ENCODE data around the gene TMEM203. TPM values are rescaled to one million over a fixed set of nuclear protein-coding genes. Genes with fewer than 3 reads are reported as not detected.

The TMEM203 gene
- total RNA-seq, 1 donor from 2014 or later, result 34.1 TPM

DNA sequence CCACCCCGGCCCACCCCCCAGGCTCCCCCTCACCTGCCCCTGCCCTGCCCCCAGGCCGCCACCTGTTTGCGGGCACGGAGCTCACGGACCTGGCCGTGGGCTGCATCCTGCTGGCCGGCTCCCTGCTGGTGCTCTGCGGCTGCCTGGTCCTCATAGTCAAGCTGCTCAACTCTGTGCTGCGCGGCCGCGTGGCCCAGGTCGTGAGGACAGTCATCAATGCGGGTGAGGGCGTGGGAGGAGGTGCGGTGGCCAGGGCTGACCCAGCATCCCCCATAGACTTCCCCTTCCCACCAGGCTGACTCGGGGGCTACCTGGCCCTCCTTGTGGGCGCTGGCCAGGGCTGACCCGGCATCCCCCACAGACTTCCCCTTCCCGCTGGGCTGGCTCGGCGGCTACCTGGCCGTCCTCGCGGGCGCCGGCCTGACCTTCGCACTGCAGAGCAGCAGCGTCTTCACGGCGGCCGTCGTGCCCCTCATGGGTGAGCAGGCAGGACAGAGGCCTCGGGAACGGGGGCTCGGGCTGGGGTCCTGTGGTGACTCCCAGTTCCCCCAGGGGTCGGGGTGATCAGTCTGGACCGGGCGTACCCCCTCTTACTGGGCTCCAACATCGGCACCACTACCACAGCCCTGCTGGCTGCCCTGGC lies 28.7 kb upstream of the TMEM203 start:
- Mint-ChIP-seq H3K36me3 (ENCODE audit: low read depth) (no peaks in the 10 kb centered on the region), H3K4me3 (no peak overlapping the region), H3K27me3 (no peaks in the 10 kb centered on the region), H3K27ac (no peak overlapping the region), H3K9me3 (no peaks in the 10 kb centered on the region), H3K4me1 (peaks cover 37% of the 10 kb centered on the region)
- ATAC-seq (ENCODE audit: low read depth) (no peak), DNase-seq (no peak)
- intact Hi-C loops (cut with micrococcal nuclease), result no loop called here
- TF ChIP-seq CTCF (IDR thresholded peaks at IDR 0.05), result no peak
- ChIA-PET POLR2A (interaction anchor here (0.6 to 1.5 kb wide), 4 partner anchors 30 to 233 kb away, joined by 4 to 8 read pairs (median 6); partner anchors contain the start of genes ANAPC2 and SSNA1), CTCF (interaction anchor here (0.6 to 1.3 kb wide), 4 partner anchors 11 to 138 kb away, joined by 3 to 7 read pairs (median 4); no protein-coding TSS in a partner anchor)

GRCh38 chr9:137233143-137233980 lies 27.9 kb upstream of the TMEM203 start:
- intact Hi-C loops (cut with micrococcal nuclease), result no loop called here
- ChIA-PET POLR2A (interaction anchor here (0.8 kb wide), 1 partner anchor 29 kb away, joined by 5 read pairs; no protein-coding TSS in a partner anchor), CTCF (no interaction called here)
- no peak for TF ChIP-seq CTCF (IDR thresholded peaks at IDR 0.05)
- Mint-ChIP-seq H3K36me3 (ENCODE audit: low read depth) (no peaks in the 10 kb centered on the region), H3K4me1 (peaks cover 32% of the 10 kb centered on the region), H3K4me3 (no peak overlapping the region), H3K27ac (no peak overlapping the region), H3K27me3 (no peaks in the 10 kb centered on the region), H3K9me3 (no peaks in the 10 kb centered on the region)
- ATAC-seq (ENCODE audit: low read depth) (no peak), DNase-seq (no peak)

DNA sequence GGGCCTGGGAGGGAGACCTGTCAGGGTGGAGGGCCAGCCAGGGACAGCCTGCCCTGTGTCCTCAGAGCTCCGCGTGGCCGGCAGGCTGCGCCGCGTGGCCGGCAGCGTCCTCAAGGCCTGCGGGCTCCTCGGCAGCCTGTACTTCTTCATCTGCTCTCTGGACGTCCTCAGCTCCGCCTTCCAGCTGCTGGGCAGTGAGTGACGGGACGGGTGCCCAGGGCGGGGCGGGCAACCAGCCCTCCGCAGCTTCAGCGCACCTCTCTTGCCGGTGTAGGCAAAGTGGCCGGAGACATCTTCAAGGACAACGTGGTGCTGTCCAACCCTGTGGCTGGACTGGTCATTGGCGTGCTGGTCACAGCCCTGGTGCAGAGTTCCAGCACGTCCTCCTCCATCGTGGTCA lies 27.1 kb upstream of the TMEM203 start:
- Mint-ChIP-seq H3K9me3 (no peaks in the 10 kb centered on the region), H3K27ac (no peak overlapping the region), H3K36me3 (ENCODE audit: low read depth) (no peaks in the 10 kb centered on the region), H3K4me3 (no peak overlapping the region), H3K4me1 (peaks cover 30% of the 10 kb centered on the region), H3K27me3 (peaks cover 2% of the 10 kb centered on the region)
- no peak for TF ChIP-seq CTCF (IDR thresholded peaks at IDR 0.05)
- ATAC-seq (ENCODE audit: low read depth), result no peak
- no peak for DNase-seq
- POLR2A ChIA-PET, result interaction anchor here (0.6 kb wide), 1 partner anchor 112 kb away, joined by 4 read pairs; no protein-coding TSS in a partner anchor
- intact Hi-C loops (cut with micrococcal nuclease), result no loop called here
- CTCF ChIA-PET, result no interaction called here

DNA sequence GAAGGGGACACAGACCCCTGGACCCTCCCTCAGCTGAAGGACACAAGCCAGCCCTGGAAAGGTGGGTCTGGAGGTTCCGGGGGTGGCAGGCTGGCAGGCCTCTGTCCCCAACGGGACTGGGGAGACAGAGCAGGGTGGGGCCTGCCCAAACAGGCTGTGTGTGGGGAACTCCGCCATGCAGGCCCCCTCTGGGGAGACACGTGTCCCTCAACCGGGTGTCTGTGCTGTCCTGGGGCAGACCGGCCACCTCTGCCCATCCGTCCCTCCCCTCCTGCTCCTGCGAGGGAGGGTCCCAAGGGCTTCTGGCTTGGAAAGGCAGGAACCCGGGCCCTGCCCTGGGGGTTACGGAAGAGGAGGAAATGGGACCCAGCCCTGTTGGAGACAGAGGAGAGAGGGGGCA lies 26.7 kb upstream of the TMEM203 start:
- H3K9me3 Mint-ChIP-seq, result no peaks in the 10 kb centered on the region
- H3K27ac Mint-ChIP-seq, result no peak overlapping the region
- no peak for TF ChIP-seq CTCF (IDR thresholded peaks at IDR 0.05)
- H3K27me3 Mint-ChIP-seq, result peaks cover 2% of the 10 kb centered on the region
- H3K4me1 Mint-ChIP-seq, result peaks cover 31% of the 10 kb centered on the region
- intact Hi-C loops (cut with micrococcal nuclease), result no loop called here
- no peak for ATAC-seq (ENCODE audit: low read depth)
- ChIA-PET CTCF (no interaction called here), POLR2A (interaction anchor here (0.6 to 0.8 kb wide), 2 partner anchors 9 to 112 kb away, joined by 3 to 4 read pairs; partner anchors contain the start of gene TUBB4B)
- no peak overlapping the region for H3K4me3 Mint-ChIP-seq
- no peaks in the 10 kb centered on the region for H3K36me3 Mint-ChIP-seq (ENCODE audit: low read depth)
- DNase-seq, result no peak
